ENCODE measurements around the gene CSMD2. TPM values are rescaled to one million over a fixed set of nuclear protein-coding genes. Genes with fewer than 3 reads are reported as not detected.

CSMD2 gene
- total RNA-seq, 1 experiment from 2014 or later, result 0.22 TPM

DNA sequence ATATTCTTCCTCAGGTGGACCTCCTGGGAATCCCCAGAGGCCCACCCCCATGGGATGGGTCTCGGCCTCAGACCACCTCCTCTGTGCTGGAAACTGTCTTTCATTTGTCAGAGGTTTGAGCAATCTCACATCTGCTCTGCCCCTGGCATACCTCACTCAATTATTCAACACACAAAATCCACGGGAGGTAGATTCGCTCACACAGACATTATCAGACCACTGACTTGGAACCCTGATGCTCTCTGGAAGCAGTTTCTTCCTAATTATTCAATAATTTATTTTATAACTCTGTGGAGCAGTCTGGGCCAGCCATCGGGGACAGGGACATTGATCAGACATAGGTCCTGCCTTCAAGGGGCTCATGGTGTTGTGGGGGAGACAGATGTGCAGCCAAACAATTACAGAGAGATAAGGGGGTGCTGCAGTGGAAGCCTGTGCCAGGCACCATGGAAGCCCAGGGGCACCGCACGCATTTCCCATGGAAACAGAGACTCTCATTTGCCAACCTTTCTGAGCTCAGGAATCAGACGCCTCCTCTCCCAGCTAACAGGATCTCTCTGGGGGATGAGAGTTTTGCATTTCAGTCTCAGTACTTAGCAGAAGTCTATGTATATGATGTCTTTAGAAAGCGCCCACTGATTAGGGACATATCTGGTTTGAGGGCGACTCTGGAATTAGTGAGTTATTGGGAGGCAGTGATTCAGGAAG is 204.7 kb downstream of the CSMD2 start:
- H3K4me2 ChIP-seq (ENCODE audit: low read length), result no peak overlapping the region
- H3K79me2 ChIP-seq (ENCODE audit: insufficient read depth, low read length), result no peaks in the 10 kb centered on the region
- H3K9ac ChIP-seq (ENCODE audit: low read length), result no peak overlapping the region
- TF ChIP-seq EZH2 (IDR thresholded peaks at IDR 0.05), result no peak
- TF ChIP-seq ZNF274 (IDR thresholded peaks at IDR 0.05; ENCODE audit: low read depth, low read length), result no peak
- no peak for TF ChIP-seq RAD21 (IDR thresholded peaks at IDR 0.05; ENCODE audit: low read depth)
- no peak for TF ChIP-seq TCF7L2 (IDR thresholded peaks at IDR 0.05; ENCODE audit: borderline replicate concordance, extremely low read depth, insufficient read depth, insufficient read length)
- TF ChIP-seq ELF1 (IDR thresholded peaks at IDR 0.05; ENCODE audit: borderline replicate concordance, low read depth), result no peak
- no peak for TF ChIP-seq POLR2A (IDR thresholded peaks at IDR 0.05; ENCODE audit: borderline replicate concordance, extremely low read depth, insufficient read depth, insufficient read length)
- TF ChIP-seq, protein P1, sequence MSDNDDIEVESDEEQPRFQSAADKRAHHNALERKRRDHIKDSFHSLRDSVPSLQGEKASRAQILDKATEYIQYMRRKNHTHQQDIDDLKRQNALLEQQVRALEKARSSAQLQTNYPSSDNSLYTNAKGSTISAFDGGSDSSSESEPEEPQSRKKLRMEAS (IDR thresholded peaks at IDR 0.05), result no peak
- TF ChIP-seq, protein P2, sequence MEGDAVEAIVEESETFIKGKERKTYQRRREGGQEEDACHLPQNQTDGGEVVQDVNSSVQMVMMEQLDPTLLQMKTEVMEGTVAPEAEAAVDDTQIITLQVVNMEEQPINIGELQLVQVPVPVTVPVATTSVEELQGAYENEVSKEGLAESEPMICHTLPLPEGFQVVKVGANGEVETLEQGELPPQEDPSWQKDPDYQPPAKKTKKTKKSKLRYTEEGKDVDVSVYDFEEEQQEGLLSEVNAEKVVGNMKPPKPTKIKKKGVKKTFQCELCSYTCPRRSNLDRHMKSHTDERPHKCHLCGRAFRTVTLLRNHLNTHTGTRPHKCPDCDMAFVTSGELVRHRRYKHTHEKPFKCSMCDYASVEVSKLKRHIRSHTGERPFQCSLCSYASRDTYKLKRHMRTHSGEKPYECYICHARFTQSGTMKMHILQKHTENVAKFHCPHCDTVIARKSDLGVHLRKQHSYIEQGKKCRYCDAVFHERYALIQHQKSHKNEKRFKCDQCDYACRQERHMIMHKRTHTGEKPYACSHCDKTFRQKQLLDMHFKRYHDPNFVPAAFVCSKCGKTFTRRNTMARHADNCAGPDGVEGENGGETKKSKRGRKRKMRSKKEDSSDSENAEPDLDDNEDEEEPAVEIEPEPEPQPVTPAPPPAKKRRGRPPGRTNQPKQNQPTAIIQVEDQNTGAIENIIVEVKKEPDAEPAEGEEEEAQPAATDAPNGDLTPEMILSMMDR (IDR thresholded peaks at IDR 0.05 in 2 of 3, conservative IDR thresholded peaks at IDR 0.05 in 1 of 3; ENCODE audit: borderline replicate concordance in 1 of 3, insufficient read depth in 1 of 3, low read depth in 2 of 3, low read length in 2 of 3), result no peak
- no peak for TF ChIP-seq ZFX (IDR thresholded peaks at IDR 0.05)
- TF ChIP-seq, protein P3, sequence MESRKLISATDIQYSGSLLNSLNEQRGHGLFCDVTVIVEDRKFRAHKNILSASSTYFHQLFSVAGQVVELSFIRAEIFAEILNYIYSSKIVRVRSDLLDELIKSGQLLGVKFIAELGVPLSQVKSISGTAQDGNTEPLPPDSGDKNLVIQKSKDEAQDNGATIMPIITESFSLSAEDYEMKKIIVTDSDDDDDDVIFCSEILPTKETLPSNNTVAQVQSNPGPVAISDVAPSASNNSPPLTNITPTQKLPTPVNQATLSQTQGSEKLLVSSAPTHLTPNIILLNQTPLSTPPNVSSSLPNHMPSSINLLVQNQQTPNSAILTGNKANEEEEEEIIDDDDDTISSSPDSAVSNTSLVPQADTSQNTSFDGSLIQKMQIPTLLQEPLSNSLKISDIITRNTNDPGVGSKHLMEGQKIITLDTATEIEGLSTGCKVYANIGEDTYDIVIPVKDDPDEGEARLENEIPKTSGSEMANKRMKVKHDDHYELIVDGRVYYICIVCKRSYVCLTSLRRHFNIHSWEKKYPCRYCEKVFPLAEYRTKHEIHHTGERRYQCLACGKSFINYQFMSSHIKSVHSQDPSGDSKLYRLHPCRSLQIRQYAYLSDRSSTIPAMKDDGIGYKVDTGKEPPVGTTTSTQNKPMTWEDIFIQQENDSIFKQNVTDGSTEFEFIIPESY (IDR thresholded peaks at IDR 0.05; ENCODE audit: extremely low read depth, insufficient replicate concordance, low read length), result no peak
- TF ChIP-seq FOSL1 (IDR thresholded peaks at IDR 0.05; ENCODE audit: low read depth), result no peak
- TF ChIP-seq SRF (IDR thresholded peaks at IDR 0.05; ENCODE audit: low read depth), result no peak
- no TSS peak for BruUV-seq (replicated peaks)
- H4K20me1 ChIP-seq (ENCODE audit: insufficient read depth), result no peaks in the 10 kb centered on the region
- no peak for DNase-seq (ENCODE audit: low read depth, low spot score)
- H2AFZ ChIP-seq (ENCODE audit: low read depth, low read length, poor library complexity, severe bottlenecking), result no peak overlapping the region
- H3K9me2 ChIP-seq (ENCODE audit: insufficient read depth), result no peaks in the 10 kb centered on the region
- ChIA-PET RAD21 (ENCODE audit: low non-redundant PET in 1 of 2, low total read pairs in 2 of 2, uncharacterized antibody in 2 of 2, unreplicated experiment in 2 of 2) (no interaction called here), POLR2A (no interaction called here), CTCF (no interaction called here)
- no peak for ATAC-seq
- H3K27ac ChIP-seq (ENCODE audit: low read depth, low read length), result no peak overlapping the region
- H3K9me3 ChIP-seq (ENCODE audit: control insufficient read depth in 1 of 2, insufficient read depth in 1 of 2, low read depth in 1 of 2, low read length in 2 of 2), result no peaks in the 10 kb centered on the region
- no peaks in the 10 kb centered on the region for H3K4me1 ChIP-seq (ENCODE audit: control insufficient read depth in 1 of 2, insufficient read depth in 2 of 2, low read length in 2 of 2)
- intact Hi-C loops (cut with micrococcal nuclease), result no loop called here
- peaks cover 6% of the 10 kb centered on the region; the same call in 1 of the 2 replicates for H3K27me3 ChIP-seq (ENCODE audit: insufficient read depth, low read length)
- H3K36me3 ChIP-seq (ENCODE audit: control insufficient read depth in 1 of 2, insufficient read depth in 2 of 2, low read length in 2 of 2), result no peaks in the 10 kb centered on the region
- no peak overlapping the region for H3K4me3 ChIP-seq (replicated peaks in 1 of 2; ENCODE audit: low read depth in 1 of 2, low read length in 2 of 2)
